HFF-Myc (cell line): Measurements from ENCODE around the gene SLC16A11.

Experiments
- DNase-seq: peaks from one replicate; pipeline ENCODE4 v3.0.0-alpha.2; 2011; ENCODE audit warnings: low read depth; ENCODE audit errors: extremely low read depth
- H3K4me3 ChIP-seq: replicated peaks from 2 replicates; pipeline ENCODE4 v1.5.1; 2011; ENCODE audit warnings: low read depth, mild to moderate bottlenecking, control low read depth, low read length
- CTCF ChIP-seq: IDR thresholded peaks from 2 replicates; pipeline ENCODE4 v1.5.1; 2012; ENCODE audit warnings: mild to moderate bottlenecking, low read depth, low read length, control low read depth; ENCODE audit errors: missing control alignments

SLC16A11 gene

DNA sequence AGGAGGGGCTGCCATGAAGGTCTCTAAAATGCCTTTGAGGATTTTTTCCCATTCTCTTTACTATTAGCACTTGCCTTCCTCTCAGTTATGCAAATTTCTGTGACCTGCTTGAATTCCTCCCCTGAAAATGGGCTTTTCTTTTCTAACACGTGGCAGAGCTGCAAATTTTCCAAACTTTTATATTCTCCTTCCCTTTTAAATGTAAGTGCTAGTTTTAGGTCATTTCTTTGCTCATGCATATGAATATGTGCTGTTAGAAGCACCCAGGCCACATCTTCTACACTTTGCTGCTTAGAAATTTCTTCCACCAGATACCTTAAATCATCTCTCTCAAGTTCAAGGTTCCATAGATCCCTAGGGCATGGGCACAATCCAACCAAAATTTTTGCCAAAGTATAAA, 24.4 kb upstream of the SLC16A11 start:
- TF ChIP-seq CTCF = no peak

DNA sequence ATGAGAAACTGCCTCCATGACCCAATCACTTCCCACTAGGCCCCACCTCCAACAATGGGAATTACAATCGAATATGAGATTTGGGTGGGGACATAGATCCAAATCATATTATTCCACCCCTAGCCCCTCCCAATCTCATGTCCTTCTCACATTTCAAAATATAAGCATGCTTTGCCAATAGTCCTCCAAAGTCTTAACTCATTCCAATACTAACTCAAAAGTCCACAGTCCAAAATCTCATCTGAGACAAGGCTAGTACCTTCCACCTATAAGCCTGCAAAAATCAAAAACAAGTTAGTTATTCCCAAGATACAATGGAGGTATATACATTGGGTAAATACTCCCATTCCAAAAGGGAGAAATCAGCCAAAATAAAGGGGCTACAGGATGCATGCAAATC, 23.3 kb upstream of the SLC16A11 start:
- DNase-seq = no peak
- no peak overlapping the region for H3K4me3 ChIP-seq
- no peak for TF ChIP-seq CTCF

More for the DNA sequence above, 24.4 kb upstream of the SLC16A11 start:
- no peak overlapping the region for H3K4me3 ChIP-seq
- DNase-seq = no peak

- no peak overlapping the region for H3K4me3 ChIP-seq
- TF ChIP-seq CTCF = no peak
- DNase-seq = no peak
These were observed 20.4 kb upstream of the SLC16A11 start for GRCh38 chr17:7064261-7064660.

DNA sequence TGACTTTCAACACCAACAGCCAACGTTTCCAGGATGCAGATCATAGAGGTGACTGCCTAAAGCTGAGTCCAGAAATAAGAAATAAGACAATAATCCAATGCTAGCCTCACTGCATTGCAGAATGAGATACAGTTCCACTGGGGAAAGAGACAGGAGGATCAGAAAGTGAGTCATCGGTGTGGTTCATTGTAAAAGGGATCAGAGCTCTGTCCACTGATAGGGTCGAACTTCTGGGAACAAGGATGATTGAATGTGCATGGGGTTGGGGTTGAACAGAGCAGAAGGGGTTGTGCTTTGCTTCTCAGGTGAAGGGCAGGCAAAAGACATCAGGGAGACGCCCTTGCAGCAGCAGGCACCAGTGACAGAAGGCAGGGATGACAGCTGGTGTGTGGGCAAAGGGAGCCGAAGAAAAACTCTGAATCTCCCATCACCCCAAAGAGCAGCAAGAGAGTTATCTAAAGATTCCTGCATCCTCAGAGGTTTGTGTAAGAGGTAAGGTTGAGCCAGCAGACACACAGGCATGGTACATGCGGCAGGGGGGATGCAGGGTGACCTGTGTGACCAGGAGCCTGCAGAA, 19.7 kb upstream of the SLC16A11 start:
- TF ChIP-seq CTCF = no peak
- no peak overlapping the region for H3K4me3 ChIP-seq
- DNase-seq = no peak

DNA sequence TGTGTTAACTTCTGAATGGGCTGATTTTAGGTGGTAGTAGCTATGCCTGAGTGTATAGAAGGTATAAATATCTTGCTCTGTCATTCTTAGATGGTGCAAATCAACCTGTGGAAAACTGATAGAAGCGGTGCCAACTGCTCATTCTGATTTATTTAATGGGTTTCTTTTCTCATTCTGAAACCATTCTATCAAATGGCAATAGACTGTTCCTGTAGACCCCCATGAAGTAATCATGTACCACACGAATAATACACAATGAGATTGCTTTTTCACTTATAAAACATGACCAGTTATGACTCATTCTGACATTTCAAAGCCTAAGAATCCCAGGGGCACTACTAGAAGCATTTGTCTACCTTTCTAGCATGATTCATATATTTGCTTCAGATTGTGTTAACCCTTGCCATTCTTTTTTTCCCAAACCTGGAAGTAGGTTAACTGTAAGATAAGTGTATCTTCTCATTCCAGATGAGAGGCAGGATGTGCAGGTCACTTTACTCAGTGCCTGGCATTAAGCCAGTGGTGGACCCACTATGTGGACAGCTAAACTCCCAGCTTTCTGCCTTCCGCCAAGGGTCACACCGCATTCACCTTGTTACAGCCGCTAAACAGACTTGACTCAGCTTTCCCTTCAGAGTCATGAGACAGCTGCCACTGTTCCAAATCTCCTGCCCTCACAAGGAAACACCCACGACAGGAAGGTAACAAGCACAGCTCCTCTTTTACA, 16.4 kb upstream of the SLC16A11 start:
- H3K4me3 ChIP-seq = no peak overlapping the region
- no peak for DNase-seq
- TF ChIP-seq CTCF = no peak

DNA sequence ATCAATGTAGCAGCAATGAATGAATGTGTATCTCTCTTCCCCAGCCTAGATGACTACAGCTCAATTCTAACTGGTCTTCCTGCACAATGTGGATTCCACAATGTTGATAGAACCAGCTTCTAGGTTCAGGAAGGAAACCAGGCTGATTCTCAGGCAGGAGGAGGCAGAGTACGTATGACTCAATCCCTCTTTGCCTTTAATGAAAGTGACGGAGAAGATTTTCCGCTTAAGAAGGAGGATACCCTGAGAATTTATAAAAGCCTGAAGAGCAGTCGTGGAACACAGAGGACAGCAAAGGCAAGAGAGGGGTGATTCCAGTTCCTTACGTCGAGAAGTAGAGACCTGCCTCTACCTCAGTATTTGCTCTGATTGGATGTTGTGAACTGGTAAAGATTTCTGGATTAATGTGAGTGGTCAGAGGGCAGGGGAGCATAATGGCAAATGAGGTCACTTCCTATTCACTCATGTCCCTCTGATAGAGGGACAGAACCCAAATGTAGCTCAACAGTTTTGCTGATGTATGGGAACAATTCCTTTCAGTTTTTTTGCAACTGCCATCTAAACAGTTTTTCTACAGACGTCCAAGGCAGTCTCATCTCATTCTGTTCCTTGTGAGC, 15.0 kb upstream of the SLC16A11 start:
- no peak overlapping the region for H3K4me3 ChIP-seq
- no peak for DNase-seq
- TF ChIP-seq CTCF = no peak
